HFFc6 (cell line): Measurements from ENCODE around the gene FHIT. TPM values are rescaled to one million over a fixed set of nuclear protein-coding genes. Genes with fewer than 3 reads are reported as not detected.

Experiments used
- DNase-seq: peaks from one replicate; pipeline ENCODE4 v3.0.0-alpha.2; 2018
- H3K27ac Mint-ChIP-seq: 2 replicates; pipeline ENCODE4 v1.8.0; 2020; ENCODE audit warnings: mild to moderate bottlenecking, mixed read lengths
- H3K27me3 Mint-ChIP-seq: 2 replicates; pipeline ENCODE4 v1.8.0; 2021; ENCODE audit warnings: mild to moderate bottlenecking, moderate library complexity, mixed read lengths; ENCODE audit not compliant: insufficient read depth
- H3K36me3 Mint-ChIP-seq: 2 replicates; pipeline ENCODE4 v1.8.0; 2021; ENCODE audit warnings: low read depth, mixed read lengths
- H3K4me1 Mint-ChIP-seq: 2 replicates; pipeline ENCODE4 v1.8.0; 2020; ENCODE audit warnings: low read depth, mixed read lengths
- H3K4me3 Mint-ChIP-seq: 2 replicates; pipeline ENCODE4 v1.8.0; 2020; ENCODE audit warnings: mild to moderate bottlenecking, moderate library complexity, mixed read lengths
- H3K9me3 Mint-ChIP-seq: 2 replicates; pipeline ENCODE4 v1.8.0; 2020; ENCODE audit warnings: mild to moderate bottlenecking, mixed read lengths
- microRNA-seq: library from miRNA; unstranded; fragments of <30 nt; microRNA quantifications from one replicate; pipeline ENCODE4, GENCODE V29; 2019
- total RNA-seq, 6 experiments: library from RNA; stranded (reverse); fragmentation: NEBNext Ultra II Directional; extraction: Animal tissue kit (Norgen Biotek cat#: 25700); gene quantifications; 2 replicates in 1 of 6; 3 replicates in 5 of 6; pipeline ENCODE4 v1.2.3, GENCODE V29; 2021
- TF ChIP-seq, protein P1 (sequence below): fragments of 200-600 bp; sonication (generic); IDR thresholded peaks from 2 replicates; pipeline ENCODE4 v1.5.0; 2021; ENCODE audit warnings: antibody characterized with exemption, mild to moderate bottlenecking

Gene FHIT
- total RNA-seq, 6 experiments from 2014 or later = 0.33 to 0.38 TPM; not detected in 4

DNA sequence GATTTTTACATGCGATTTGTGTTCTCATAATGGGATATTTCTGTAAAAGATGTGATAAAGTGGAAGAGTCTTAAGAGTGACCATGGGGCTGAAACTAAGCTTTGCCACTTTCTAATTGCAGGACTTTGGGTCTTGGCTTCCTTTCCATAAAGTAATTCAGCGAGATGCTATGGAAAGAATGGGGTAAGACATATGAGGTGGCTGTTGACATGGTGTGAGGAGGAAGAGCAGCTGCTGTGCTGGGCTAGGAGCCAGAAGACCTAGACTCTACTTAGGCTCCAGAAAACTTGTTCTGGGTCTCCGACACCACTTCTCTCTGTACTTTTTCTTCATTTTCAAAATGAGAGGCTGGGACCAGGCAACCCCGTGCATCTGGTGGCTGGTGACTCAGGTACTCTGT is 1547.0 kb downstream of the FHIT start:
- Mint-ChIP-seq H3K4me1 (no peaks in the 10 kb centered on the region), H3K27ac (no peak overlapping the region), H3K9me3 (peaks cover 18% of the 10 kb centered on the region), H3K4me3 (no peak overlapping the region), H3K36me3 (no peaks in the 10 kb centered on the region), H3K27me3 (no peaks in the 10 kb centered on the region)
- no peak for DNase-seq
- TF ChIP-seq, protein P1, sequence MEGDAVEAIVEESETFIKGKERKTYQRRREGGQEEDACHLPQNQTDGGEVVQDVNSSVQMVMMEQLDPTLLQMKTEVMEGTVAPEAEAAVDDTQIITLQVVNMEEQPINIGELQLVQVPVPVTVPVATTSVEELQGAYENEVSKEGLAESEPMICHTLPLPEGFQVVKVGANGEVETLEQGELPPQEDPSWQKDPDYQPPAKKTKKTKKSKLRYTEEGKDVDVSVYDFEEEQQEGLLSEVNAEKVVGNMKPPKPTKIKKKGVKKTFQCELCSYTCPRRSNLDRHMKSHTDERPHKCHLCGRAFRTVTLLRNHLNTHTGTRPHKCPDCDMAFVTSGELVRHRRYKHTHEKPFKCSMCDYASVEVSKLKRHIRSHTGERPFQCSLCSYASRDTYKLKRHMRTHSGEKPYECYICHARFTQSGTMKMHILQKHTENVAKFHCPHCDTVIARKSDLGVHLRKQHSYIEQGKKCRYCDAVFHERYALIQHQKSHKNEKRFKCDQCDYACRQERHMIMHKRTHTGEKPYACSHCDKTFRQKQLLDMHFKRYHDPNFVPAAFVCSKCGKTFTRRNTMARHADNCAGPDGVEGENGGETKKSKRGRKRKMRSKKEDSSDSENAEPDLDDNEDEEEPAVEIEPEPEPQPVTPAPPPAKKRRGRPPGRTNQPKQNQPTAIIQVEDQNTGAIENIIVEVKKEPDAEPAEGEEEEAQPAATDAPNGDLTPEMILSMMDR = no peak

DNA sequence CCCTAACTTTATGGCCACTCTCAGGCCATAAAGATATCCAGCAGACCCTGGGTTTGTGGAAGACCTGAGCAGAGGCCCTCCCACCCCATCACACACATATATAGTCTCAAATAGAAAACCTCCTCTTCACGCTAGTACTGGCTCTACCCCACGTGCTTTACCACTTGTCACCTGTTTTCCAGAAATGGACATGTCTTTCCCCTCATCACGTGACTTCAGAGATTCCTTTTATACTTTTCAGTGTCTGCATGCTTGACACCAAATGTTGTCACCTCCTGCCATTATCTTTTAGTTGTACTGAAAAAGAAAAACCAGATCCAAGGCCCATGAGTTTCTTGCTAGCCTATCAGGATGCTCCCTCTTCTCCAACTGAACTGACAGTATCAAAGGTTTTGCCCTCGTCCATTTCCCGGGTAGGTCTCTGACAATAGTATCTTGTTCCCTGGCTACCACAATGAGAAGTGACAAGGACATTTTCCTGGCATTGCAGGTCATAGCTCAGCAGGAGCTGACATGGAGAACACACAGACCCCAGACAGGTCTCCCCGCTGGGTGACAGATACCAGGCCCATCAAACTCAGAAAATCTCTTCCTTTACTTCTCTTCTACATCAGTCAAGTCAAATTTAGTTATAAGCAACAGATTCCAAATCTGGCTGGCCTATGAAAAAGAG is 1551.5 kb downstream of the FHIT start:
- Mint-ChIP-seq H3K4me3 (no peak overlapping the region), H3K4me1 (no peaks in the 10 kb centered on the region), H3K27me3 (no peaks in the 10 kb centered on the region; the same call in 1 of the 2 replicates), H3K27ac (no peak overlapping the region), H3K36me3 (no peaks in the 10 kb centered on the region), H3K9me3 (peaks cover 13% of the 10 kb centered on the region)
- TF ChIP-seq, protein P1 = no peak
- DNase-seq = no peak

Small RNA genes lying within 50 kb of the gene (microRNA-seq; reads per million reads assigned to microRNA genes)
- gene MIR548BB = not detected
